Activated CD8-positive, alpha-beta T cell treated with anti-CD3 and anti-CD28 coated beads for 36 hours (primary cell): Measurements from ENCODE around the gene ZNF44. TPM values are rescaled to one million over a fixed set of nuclear protein-coding genes. Genes with fewer than 3 reads are reported as not detected.

Experiments
- ATAC-seq: fragments of 200-7000 bp; cut with Tn5 transposase; one replicate; pipeline ENCODE4 v1.10.0; 2021; ENCODE audit warnings: mild to moderate bottlenecking, moderate library complexity
- CTCF ChIA-PET: fragments of 350-600 bp; sonication (Branson Sonifier 250); formaldehyde crosslinking; loops from one replicate; lab custom pipeline; 2021; ENCODE audit warnings: antibody characterized with exemption; lab: Charles Lee
- POLR2A ChIA-PET: fragments of 350-600 bp; sonication (Branson Sonifier 250); formaldehyde crosslinking; loops from one replicate; lab custom pipeline; 2021; ENCODE audit warnings: antibody characterized with exemption; lab: Charles Lee
- DNase-seq: peaks from one replicate; pipeline ENCODE4 v3.0.0-alpha.2; 2020
- H3K27ac Mint-ChIP-seq: one replicate; pipeline ENCODE4 v1.8.0; 2021; ENCODE audit warnings: mild to moderate bottlenecking, mixed read lengths
- H3K27me3 Mint-ChIP-seq: one replicate; pipeline ENCODE4 v1.8.0; 2021; ENCODE audit warnings: mixed read lengths
- H3K36me3 Mint-ChIP-seq: one replicate; pipeline ENCODE4 v1.8.0; 2021; ENCODE audit warnings: low read depth, mixed read lengths
- H3K4me1 Mint-ChIP-seq: one replicate; pipeline ENCODE4 v1.8.0; 2021; ENCODE audit warnings: low read depth, mixed read lengths
- H3K4me3 Mint-ChIP-seq: one replicate; pipeline ENCODE4 v1.8.0; 2021; ENCODE audit warnings: mild to moderate bottlenecking, moderate library complexity, mixed read lengths
- H3K9me3 Mint-ChIP-seq: one replicate; pipeline ENCODE4 v1.8.0; 2021; ENCODE audit warnings: mixed read lengths
- intact Hi-C: fragments of 100-400 bp; cut with micrococcal nuclease; formaldehyde crosslinking; loops from one replicate; pipeline ENCODE4 v1.10.0; 2022
- total RNA-seq, 2 experiments: library from RNA; stranded (reverse); gene quantifications; one replicate each; pipeline ENCODE4 v1.2.3, GENCODE V29; 2021
- TF ChIP-seq, protein P1 (sequence below): fragments of 200-600 bp; IDR thresholded peaks from one replicate; pipeline ENCODE4 v1.8.0; 2022; ENCODE audit warnings: antibody characterized with exemption, mild to moderate bottlenecking

Gene ZNF44
- total RNA-seq, 2 experiments from 2014 or later, result 6.1 to 7.1 TPM

DNA sequence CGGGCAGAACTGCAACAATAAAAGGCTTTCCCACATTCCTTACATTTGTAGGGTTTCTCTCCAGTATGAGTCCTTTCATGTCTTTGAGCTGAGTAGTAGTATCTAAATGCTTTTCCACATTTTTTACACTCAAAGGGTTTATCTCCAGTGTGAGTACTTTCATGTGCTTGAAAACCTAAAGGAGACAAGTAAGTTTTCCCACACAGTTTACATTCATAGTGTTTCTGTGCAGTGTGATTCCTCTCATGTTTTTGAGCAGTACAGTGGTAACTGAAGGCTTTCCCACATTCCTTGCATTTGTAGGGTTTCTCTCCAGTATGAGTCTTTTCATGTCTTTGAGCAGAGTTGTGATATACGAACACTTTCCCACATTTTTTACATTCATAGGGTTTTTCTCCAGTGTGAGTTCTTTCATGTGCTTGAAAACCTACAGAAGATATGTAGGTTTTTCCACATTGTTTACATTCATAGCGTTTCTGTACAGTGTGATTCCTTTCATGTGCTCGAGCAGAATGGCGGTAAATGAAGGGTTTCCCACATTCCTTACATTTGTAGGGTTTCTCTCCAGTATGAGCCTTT is 47.0 kb downstream of the ZNF44 start:
- CTCF ChIA-PET, result no interaction called here
- Mint-ChIP-seq H3K4me3 (no peak overlapping the region), H3K27me3 (no peaks in the 10 kb centered on the region), H3K9me3 (peaks cover 53% of the 10 kb centered on the region), H3K36me3 (peaks cover 66% of the 10 kb centered on the region), H3K4me1 (no peaks in the 10 kb centered on the region), H3K27ac (no peak overlapping the region)
- intact Hi-C loops, result no loop called here
- no peak for DNase-seq
- TF ChIP-seq, protein P1, sequence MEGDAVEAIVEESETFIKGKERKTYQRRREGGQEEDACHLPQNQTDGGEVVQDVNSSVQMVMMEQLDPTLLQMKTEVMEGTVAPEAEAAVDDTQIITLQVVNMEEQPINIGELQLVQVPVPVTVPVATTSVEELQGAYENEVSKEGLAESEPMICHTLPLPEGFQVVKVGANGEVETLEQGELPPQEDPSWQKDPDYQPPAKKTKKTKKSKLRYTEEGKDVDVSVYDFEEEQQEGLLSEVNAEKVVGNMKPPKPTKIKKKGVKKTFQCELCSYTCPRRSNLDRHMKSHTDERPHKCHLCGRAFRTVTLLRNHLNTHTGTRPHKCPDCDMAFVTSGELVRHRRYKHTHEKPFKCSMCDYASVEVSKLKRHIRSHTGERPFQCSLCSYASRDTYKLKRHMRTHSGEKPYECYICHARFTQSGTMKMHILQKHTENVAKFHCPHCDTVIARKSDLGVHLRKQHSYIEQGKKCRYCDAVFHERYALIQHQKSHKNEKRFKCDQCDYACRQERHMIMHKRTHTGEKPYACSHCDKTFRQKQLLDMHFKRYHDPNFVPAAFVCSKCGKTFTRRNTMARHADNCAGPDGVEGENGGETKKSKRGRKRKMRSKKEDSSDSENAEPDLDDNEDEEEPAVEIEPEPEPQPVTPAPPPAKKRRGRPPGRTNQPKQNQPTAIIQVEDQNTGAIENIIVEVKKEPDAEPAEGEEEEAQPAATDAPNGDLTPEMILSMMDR, result no peak
- no peak for ATAC-seq
- POLR2A ChIA-PET, result no interaction called here

DNA sequence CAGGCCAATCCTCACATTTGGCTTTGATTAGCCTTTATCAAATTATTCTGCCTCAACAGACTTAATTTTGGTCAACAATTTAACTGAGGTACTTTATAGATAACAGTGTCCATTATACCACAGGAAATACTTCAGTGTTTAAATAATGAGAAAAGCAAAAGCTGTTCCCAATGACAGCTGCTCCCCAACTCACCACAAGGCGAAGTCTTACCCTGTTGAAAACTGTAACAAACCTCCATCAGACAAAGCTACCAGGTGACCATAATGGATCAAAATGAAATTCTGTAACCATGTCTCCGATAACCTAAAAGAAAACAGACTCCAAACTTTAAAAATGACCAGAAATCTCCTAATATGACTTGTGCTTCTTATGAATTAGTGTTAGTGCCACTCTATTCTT is 50.3 kb downstream of the ZNF44 start:
- H3K4me1 Mint-ChIP-seq, result no peaks in the 10 kb centered on the region
- ChIA-PET CTCF (no interaction called here), POLR2A (no interaction called here)
- DNase-seq (no peak), ATAC-seq (no peak)
- peaks cover 45% of the 10 kb centered on the region for H3K9me3 Mint-ChIP-seq
- TF ChIP-seq, protein P1, result no peak
- H3K27me3 Mint-ChIP-seq, result no peaks in the 10 kb centered on the region
- no peak overlapping the region for H3K4me3 Mint-ChIP-seq
- intact Hi-C loops, result no loop called here
- H3K36me3 Mint-ChIP-seq, result peaks cover 53% of the 10 kb centered on the region
- H3K27ac Mint-ChIP-seq, result no peak overlapping the region

DNA sequence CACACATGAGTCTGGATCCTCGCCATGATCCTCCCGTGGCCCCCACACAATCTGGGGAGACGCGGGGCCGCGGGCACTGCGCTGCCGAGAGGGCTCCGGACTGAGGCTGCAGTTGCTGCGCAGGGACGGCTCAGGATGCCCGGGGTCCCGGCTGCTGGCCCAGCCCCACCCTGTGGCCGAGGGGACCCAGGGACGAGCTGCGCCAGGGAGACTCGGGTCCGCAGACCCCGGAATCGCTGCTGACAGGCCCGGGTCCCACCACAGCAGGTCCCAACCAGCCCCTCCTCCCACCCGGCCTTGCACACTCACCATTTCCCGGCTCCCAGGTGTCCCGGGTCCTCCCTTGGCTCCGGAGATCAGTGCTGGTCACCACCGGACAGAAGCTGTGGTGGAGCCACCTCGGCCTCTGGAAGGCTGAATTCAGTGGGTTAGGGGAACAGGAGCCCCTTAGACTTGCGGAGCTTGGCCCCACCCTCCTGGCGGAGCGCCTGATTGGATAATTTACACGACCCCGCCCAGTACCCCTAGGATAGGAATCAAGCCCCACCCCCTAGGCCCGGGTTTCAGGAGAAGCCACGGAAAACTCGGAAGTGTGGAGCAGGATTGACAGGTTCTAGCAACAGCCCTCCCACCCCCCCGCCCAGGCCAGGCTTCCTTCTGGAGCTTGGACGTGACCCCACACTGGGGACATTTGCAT is 57.4 kb downstream of the ZNF44 start:
- ATAC-seq, result no peak
- TF ChIP-seq, protein P1, result no peak
- ChIA-PET POLR2A (no interaction called here), CTCF (no interaction called here)
- H3K27me3 Mint-ChIP-seq, result no peaks in the 10 kb centered on the region
- intact Hi-C loops, result no loop called here
- peaks cover 27% of the 10 kb centered on the region for H3K36me3 Mint-ChIP-seq
- peaks cover 8% of the 10 kb centered on the region for H3K9me3 Mint-ChIP-seq
- DNase-seq, result no peak
- H3K27ac Mint-ChIP-seq, result no peak overlapping the region
- H3K4me3 Mint-ChIP-seq, result no peak overlapping the region
- H3K4me1 Mint-ChIP-seq, result no peaks in the 10 kb centered on the region

DNA sequence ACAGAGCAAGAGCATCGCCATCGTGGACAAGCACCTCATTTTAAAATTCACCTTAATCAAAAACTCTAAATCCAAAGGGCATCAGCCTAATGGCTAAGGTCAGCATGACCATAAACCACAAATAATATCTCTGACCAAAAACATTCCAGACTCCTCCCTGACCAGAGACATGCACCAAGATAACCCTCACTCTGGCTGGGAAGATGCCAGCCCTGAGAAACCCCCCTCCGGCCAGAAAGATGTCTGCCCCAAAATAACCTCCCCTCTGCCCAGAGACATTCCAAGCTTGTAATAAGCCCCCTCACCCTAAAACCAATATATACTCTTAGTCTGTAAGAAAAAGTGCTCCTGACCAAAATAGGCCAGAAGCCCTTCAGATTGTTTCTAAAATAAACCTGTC is 61.7 kb downstream of the ZNF44 start:
- H3K4me1 Mint-ChIP-seq, result no peaks in the 10 kb centered on the region
- no peak overlapping the region for H3K27ac Mint-ChIP-seq
- H3K27me3 Mint-ChIP-seq, result no peaks in the 10 kb centered on the region
- ChIA-PET CTCF (no interaction called here), POLR2A (interaction anchor here (0.7 kb wide), 1 partner anchor 100 kb away, joined by 3 read pairs; no protein-coding TSS in a partner anchor)
- H3K36me3 Mint-ChIP-seq, result peaks cover 25% of the 10 kb centered on the region
- intact Hi-C loops, result no loop called here
- TF ChIP-seq, protein P1, result no peak
- DNase-seq, result no peak
- peaks cover 4% of the 10 kb centered on the region for H3K9me3 Mint-ChIP-seq
- ATAC-seq, result no peak
- H3K4me3 Mint-ChIP-seq, result no peak overlapping the region
